HG02885 (cell line): ENCODE measurements around the gene C9orf152.
"Not testable (repeated sequence)": the region's sequence is repeated elsewhere in the genome, so short reads cannot be mapped to it uniquely, and the experiment has no call there.

Source experiments
- ATAC-seq: cut with Tn5 transposase; IDR thresholded peaks from one replicate; pipeline ENCODE4 v1.9.1; 2021; ENCODE audit warnings: mild to moderate bottlenecking; ENCODE audit not compliant: unreplicated experiment, poor library complexity

C9orf152 gene

DNA sequence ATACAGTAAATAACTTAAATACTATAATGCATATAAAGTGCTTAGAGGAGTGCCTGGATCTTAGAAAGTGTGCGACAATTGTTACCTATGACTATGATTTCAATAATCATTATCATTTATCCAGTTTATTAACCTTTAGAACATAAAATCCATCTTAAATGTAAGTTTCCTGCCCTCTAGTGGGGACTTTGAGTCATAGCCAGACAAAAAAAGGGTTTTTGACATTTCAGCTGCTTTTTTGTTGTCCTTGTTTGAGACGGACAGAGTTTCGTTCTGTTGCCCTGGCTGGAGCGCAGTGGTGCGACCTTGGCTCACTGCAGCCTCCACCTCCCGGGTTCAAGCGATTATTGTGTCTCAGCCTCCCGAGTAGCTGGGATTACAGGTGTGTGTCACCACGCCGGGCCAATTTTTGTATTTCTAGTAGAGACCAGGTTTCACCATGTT lies 9.7 kb upstream of the C9orf152 start:
- no peak for ATAC-seq

- no peak for ATAC-seq
Observed at GRCh38 chr9:110214586-110215355, 6.8 kb upstream of the C9orf152 start.

- ATAC-seq: no peak
Observed at GRCh38 chr9:110214090-110214489, 6.1 kb upstream of the C9orf152 start.

GRCh38 chr9:110213413-110214044 lies 5.6 kb upstream of the C9orf152 start:
- no peak for ATAC-seq

GRCh38 chr9:110207071-110207641 lies 803 bp downstream of the C9orf152 start:
- no peak for ATAC-seq

DNA sequence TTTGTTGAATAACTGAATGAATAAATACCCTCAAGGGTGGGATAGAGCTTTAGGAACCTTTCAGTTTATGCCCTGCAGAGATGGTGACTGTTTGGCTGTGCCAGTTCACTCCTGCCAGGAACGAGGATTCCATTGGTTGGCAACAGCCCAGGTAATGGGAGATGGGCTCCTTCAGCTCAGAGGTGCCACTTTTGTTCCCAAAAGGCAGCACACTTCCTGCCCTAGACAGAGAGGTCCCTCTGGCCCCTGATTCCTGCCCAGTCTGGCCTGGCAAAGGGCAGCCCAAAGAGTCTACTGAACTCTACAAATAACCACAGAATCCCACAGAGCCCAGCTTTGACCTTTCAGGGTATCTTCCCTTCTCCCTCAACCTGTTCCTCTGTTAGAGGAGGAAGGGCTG lies 1.6 kb downstream of the C9orf152 start:
- ATAC-seq: no peak

- not testable (repeated sequence) for ATAC-seq
Observed at GRCh38 chr9:110205612-110206011, 2.3 kb downstream of the C9orf152 start.

GRCh38 chr9:110202232-110202631 lies 5.7 kb downstream of the C9orf152 start:
- ATAC-seq: no peak

- no peak for ATAC-seq
Observed at GRCh38 chr9:110199643-110200042, 8.3 kb downstream of the C9orf152 start.

DNA sequence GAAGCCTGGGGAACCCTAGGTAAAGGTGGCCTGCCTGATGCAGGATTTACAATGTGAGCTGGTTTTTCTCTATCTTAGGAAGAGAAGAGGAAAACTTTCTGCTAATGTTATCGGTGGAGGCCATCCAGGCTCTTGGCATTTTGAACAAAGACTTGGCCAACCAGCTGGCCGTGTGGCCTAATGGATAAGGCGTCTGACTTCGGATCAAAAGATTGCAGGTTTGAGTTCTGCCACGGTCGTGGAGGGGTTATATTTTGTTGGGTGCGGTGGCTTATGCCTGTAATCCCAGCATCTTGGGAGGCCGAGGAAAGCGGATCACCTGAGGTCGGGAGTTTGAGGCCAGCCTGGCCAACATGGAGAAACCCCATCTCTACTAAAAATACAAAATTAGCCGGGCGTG lies 9.6 kb downstream of the C9orf152 start:
- no peak for ATAC-seq

DNA sequence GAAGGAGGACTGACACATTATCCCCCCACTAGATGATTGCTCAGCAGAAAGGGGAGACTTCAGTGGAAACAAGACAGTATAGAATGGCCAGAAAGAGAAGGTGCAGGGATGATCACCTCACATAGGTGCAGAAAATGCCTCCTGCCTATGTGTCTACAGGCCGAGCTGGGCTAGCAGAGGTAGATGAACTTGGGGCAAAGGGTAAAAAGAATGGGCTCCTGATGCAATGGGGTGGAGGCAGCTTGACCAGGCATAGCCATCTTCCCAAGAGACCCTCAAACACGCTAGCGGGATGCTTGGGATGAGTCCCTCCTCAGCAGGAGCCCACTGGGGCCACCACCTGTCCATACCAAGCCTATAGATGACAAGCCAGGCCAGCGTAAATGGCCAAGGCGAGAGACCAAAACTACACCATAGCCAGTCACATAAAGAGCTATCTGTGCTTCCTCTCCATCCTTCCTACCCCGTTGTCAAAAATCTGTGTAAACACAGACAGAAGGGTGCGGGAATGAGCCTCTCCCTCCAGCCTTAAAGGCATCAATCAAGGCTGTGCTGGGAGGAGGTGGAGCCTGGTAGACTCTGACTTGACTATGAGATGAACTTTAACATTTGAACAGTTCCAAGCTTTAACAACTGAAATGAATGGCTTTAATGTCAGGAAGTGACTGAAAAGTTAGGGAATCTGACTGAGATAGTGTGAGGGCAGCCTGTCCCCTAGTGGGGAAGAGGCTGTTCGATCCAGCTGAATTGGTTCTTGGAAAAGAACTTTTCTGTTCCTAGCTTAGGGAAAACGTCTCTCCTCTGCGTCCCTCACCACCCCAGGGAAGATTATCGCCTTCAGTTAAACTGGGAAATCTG lies 10.4 kb downstream of the C9orf152 start:
- ATAC-seq: no peak

DNA sequence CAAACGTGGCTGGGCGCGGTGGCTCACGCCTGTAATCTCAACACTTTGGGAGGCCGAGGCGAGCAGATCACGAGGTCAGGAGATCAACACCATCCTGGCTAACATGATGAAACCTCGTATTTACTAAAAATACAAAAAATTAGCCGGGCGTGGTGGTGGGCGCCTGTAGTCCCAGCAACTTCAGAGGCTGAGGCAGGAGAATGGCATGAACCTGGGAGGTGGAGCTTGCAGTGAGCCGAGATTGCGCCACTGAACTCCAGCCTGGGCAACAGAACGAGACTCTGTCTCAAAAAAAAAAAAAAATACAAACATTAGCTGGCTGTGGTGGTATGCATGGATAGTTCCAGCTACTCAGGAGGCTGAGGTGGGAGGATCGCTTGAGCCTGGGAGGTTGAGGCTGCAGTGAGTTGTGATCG lies 11.9 kb downstream of the C9orf152 start:
- not testable (repeated sequence) for ATAC-seq

DNA sequence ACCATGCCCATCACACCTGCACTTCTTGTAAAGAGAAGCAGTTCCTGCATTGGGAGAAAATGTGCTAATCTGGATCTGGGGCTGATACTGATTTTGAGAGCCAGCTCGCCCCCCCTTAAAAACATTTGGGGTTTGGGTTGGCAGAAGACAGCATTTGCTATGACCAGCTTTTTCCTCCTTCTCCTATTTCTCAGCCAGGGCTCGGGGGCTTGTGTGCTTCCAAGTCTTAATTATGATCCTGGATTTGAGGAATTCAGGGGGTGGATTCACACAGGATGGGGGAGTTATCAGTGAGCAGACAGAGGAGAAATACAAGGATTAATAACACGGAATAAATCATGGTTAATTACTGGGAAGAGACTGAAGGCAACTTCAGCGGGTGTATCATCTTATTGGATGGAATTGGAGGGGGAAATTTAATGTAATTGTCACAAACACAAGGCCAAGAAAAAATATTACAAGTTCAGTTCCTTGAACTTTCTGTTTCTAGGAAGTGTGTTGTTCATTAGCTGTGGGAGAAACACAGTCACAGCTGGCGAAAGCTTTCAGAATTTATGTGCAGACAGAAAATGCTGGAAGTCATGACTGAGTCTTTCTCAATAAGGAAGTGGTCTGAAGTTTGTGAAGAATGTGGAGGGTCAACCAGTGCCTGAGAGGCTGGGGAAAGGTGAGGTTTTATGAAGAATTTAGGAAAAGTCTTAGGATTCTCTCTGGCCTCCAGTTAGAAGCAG lies 15.3 kb downstream of the C9orf152 start:
- no peak for ATAC-seq

DNA sequence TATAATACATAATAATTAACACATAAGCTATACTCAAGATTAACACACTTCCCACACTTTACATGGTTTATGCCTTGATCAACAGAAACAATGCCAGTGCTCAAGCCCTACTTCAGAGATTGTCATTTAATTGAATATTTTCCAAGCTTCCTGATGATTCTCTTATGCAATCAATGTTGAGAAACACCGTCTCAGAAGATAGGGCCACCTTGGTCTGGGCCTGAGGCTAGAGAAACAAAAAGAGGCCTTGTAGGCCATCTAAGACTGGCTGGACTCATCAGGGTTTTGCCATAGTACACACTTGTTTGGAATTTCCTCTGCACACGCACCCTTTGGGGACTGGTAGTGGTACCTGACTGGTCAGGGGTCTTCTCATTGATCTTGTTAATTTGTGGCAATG lies 16.3 kb downstream of the C9orf152 start:
- no peak for ATAC-seq

DNA sequence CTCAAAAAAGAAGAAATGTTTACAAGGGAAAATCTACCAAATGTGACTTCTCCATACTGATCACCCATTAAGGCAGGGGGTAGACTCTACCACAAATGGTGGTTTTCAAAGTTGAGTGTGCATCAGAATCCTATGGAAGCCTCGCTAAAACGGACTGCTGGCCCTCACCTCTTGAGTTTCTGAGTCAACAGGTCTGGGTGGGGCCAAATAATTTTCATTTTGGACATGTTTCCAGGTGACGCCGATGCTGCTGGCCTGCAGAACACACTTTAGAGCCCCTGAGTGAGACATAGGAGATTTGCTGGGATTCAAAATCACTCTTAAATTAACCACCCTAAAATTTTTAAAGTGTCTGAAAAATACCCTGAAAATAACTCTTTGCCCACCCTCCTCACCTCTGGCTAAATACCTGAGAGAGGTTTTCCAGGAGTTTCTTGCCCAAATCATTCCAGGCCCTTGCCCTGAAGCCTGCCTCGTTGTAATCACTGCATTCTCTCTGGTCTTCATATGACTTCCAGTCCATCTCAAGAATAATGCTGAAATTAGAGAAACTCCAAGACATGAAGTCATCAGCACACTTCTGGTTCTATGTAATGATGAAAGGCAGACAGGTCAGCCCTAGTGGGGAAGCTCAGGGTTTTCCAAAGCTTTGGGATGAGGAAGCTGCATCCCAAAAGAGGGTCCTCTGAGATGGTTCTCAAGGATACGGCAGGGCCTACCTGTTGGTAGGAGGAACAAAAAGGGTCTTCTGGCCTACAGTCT lies 18.2 kb downstream of the C9orf152 start:
- ATAC-seq: no peak

DNA sequence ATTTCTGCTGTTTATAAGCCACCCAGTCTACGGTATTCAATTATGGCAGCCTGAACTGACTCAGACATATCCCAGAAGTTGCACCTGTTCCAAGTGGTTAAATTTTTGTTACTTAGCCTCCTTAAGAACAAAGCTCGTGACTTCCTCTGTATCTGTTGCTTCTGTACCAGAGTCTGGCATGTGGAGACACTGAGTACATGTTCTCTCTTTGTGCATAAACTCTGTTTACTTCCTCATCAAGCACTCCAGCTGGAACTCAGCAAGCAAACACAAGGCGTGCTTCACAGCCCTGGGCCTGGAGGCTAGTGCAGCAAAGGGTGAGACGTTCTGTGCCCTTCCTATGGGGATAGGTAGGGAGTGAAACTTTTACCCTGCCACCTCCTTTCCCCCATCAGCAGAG lies 19.0 kb downstream of the C9orf152 start:
- no peak for ATAC-seq

DNA sequence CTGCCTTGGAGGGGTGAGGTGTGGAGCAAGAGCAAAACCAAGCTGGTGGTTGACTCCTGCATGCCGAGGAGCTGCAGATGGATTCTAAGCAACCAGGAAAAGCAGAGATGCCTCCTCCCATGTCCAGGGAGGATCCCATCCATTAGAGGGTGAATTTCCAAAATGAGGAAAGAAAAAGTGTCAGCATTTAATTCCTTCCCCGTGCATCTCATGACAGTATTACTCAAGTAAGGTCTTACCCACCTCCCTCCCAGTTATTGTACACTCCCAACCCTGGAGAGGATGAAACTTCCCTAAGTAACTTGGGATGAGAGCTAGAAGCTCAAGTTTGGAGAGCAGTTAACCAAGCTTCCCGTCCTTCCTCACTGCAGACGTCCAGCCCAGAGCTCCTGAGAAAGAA lies 19.9 kb downstream of the C9orf152 start:
- ATAC-seq: no peak

DNA sequence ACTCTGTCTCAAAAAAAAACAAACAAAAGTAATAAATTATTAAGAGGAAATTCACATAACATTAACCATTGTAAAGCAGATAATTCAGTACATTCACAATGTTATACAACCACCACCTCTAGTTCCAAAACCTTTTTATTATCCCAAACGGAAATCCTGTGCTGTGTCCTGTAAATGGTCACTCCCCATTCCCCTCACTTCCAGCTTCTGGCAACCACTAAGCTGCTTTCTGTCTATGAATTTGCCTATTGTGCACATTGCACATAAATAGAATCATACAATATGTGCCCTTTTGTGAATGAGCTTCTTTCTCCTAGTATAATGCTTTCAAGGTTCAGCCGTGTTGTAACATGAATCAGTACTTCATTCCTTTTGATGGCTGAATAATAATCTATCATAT lies 20.8 kb downstream of the C9orf152 start:
- ATAC-seq: no peak

- ATAC-seq: no peak
Observed at GRCh38 chr9:110186254-110186653, 21.7 kb downstream of the C9orf152 start.
